ENCODE results near the gene SUPT4H1.

DNA sequence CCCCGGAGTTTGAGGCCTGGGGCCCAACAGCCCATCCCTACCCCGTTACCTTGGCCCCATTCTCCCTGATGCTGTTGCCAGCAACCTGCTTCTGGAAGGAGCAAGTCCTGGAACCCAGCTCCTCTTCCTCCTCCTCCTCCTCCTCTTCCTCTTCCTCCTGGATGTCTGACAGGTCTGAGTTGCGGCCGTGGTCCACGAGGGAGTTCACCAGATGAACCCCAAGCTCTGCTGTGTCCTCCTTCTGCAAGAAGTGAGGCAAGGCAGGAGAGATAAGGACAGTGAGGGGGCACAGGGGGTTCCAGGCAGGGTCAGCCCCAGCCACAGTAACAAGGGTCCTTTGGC is 42.1 kb downstream of the SUPT4H1 start:
- TF ChIP-seq, protein P1, sequence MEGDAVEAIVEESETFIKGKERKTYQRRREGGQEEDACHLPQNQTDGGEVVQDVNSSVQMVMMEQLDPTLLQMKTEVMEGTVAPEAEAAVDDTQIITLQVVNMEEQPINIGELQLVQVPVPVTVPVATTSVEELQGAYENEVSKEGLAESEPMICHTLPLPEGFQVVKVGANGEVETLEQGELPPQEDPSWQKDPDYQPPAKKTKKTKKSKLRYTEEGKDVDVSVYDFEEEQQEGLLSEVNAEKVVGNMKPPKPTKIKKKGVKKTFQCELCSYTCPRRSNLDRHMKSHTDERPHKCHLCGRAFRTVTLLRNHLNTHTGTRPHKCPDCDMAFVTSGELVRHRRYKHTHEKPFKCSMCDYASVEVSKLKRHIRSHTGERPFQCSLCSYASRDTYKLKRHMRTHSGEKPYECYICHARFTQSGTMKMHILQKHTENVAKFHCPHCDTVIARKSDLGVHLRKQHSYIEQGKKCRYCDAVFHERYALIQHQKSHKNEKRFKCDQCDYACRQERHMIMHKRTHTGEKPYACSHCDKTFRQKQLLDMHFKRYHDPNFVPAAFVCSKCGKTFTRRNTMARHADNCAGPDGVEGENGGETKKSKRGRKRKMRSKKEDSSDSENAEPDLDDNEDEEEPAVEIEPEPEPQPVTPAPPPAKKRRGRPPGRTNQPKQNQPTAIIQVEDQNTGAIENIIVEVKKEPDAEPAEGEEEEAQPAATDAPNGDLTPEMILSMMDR (conservative IDR thresholded peaks at IDR 0.05; ENCODE audit: low read depth in 2 of 2), result no peak
- TF ChIP-seq, protein P2, sequence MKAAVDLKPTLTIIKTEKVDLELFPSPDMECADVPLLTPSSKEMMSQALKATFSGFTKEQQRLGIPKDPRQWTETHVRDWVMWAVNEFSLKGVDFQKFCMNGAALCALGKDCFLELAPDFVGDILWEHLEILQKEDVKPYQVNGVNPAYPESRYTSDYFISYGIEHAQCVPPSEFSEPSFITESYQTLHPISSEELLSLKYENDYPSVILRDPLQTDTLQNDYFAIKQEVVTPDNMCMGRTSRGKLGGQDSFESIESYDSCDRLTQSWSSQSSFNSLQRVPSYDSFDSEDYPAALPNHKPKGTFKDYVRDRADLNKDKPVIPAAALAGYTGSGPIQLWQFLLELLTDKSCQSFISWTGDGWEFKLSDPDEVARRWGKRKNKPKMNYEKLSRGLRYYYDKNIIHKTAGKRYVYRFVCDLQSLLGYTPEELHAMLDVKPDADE (IDR thresholded peaks at IDR 0.05), result no peak
- TF ChIP-seq POLR2AphosphoS5 (IDR thresholded peaks at IDR 0.05; ENCODE audit: low read depth) (no peak), EZH2 (IDR thresholded peaks at IDR 0.05; ENCODE audit: low read depth, unreplicated experiment) (no peak), NANOG (IDR thresholded peaks at IDR 0.05; ENCODE audit: borderline replicate concordance) (no peak), REST (IDR thresholded peaks at IDR 0.05; ENCODE audit: unreplicated experiment) (no peak)
